DOHH2 (cell line): ENCODE results near the gene RAB3IL1.

ENCODE experiments used
- H3F3A ChIP-seq: fragments of 200-600 bp; sonication (generic), shearing (Covaris generic); 2 replicates; pipeline ENCODE4 v1.6.0; 2016; ENCODE audit warnings: antibody characterized with exemption, mild to moderate bottlenecking; ENCODE audit not compliant: control insufficient read depth, insufficient read depth
- H3K27ac ChIP-seq: fragments of 200-600 bp; sonication (generic); 2 replicates; pipeline ENCODE4 v1.5.1; 2014; ENCODE audit warnings: low read depth, mild to moderate bottlenecking, low read length, moderate library complexity
- H3K27me3 ChIP-seq: fragments of 200-600 bp; sonication (generic); 2 replicates; pipeline ENCODE4 v1.6.1; 2014; ENCODE audit warnings: mild to moderate bottlenecking, low read length, mixed read lengths; ENCODE audit not compliant: control insufficient read depth
- H3K36me3 ChIP-seq: fragments of 200-600 bp; sonication (generic); 2 replicates; pipeline ENCODE4 v1.6.1; 2014; ENCODE audit warnings: mild to moderate bottlenecking, low read length, moderate library complexity, mixed read lengths; ENCODE audit not compliant: control insufficient read depth
- H3K4me1 ChIP-seq: fragments of 200-600 bp; sonication (generic); 2 replicates; pipeline ENCODE4 v1.6.1; 2014; ENCODE audit warnings: mild to moderate bottlenecking, low read length, mixed read lengths; ENCODE audit not compliant: control insufficient read depth
- H3K4me2 ChIP-seq: fragments of 200-600 bp; sonication (generic); 2 replicates; pipeline ENCODE4 v1.6.0; 2014; ENCODE audit warnings: mild to moderate bottlenecking, low read length, moderate library complexity
- H3K4me3 ChIP-seq: fragments of 200-600 bp; sonication (generic); 2 replicates; pipeline ENCODE4 v1.5.1; 2014; ENCODE audit warnings: mild to moderate bottlenecking, low read length, mixed read lengths
- H3K79me2 ChIP-seq: fragments of 200-600 bp; sonication (generic); 2 replicates; pipeline ENCODE4 v1.6.1; 2014; ENCODE audit warnings: mild to moderate bottlenecking, low read length, mixed read lengths; ENCODE audit not compliant: control insufficient read depth
- H3K9me2 ChIP-seq: fragments of 200-600 bp; sonication (generic); replicated peaks from 2 replicates; pipeline ENCODE4 v1.6.1; 2014; ENCODE audit warnings: mild to moderate bottlenecking, low read length, mixed read lengths; ENCODE audit not compliant: control insufficient read depth
- H3K9me3 ChIP-seq: fragments of 200-600 bp; sonication (generic); 2 replicates; pipeline ENCODE4 v1.6.1; 2014; ENCODE audit warnings: antibody characterized with exemption, low read length, mixed read lengths; ENCODE audit not compliant: control insufficient read depth, insufficient read depth
- H4K20me1 ChIP-seq: fragments of 200-600 bp; sonication (generic); 2 replicates; pipeline ENCODE4 v1.6.0; 2014; ENCODE audit warnings: low read depth, mild to moderate bottlenecking, antibody characterized with exemption, low read length, moderate library complexity; ENCODE audit not compliant: control insufficient read depth, insufficient read depth
- EZH2phosphoT487 ChIP-seq: fragments of 200-600 bp; sonication (generic); IDR thresholded peaks from 2 replicates; pipeline ENCODE4 v1.6.1; 2017; ENCODE audit warnings: borderline replicate concordance, mild to moderate bottlenecking, antibody characterized with exemption, low read length, moderate library complexity, mixed read lengths
- TF ChIP-seq, protein P1 (sequence below): fragments of 200-600 bp; sonication (generic); IDR thresholded peaks from one replicate; pipeline ENCODE4 v1.5.1; 2014; ENCODE audit warnings: antibody characterized with exemption, mild to moderate bottlenecking, low read depth, low read length; ENCODE audit not compliant: poor library complexity, severe bottlenecking

The RAB3IL1 gene

DNA sequence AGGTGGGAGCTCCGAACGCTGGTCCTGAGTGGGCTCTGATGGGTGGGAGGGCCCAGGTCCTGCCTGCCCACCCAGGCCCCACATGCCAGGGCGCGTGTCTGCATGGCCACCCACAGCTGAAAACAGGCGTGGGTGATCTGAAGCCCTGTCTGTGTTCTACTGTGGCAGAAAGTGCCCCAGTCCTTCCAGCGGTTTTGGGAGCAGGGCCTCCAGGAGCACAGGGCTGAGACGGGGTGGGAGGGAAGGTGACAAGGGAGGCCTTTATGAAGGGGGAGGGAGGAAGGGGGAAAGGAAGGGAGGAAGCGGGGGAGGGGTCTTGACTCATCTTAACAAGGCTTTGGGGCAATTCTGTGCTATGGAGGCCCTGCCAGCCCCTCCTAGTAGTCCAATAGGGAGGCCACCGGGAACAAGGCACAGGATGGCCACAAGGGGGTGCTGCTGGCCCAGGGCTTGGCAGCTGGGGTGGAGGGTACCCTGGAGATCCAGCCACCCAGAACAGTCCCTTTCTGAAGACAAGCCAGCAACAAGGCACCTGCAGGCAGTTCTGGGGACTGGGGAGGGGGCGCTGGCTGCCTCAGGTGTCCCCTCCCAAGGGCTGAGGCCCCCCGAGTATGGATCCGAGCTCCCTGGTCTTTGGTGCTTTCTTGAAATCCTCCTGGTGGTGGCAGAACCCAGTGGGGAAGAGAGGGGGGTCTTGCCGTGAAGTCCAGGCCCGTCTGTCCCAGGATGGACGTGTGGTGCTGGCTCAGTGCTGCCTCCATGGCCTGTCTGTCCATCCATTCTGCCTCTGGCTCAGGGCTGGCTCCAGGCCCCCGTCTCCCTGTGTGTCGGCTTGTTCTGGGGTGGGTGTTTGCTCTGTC lies 19.7 kb downstream of the RAB3IL1 start:
- Histone ChIP-seq H3K4me2 (peak overlapping the region; percentile 1; the same call in 1 of the 2 replicates), H3K79me2 (no peaks in the 10 kb centered on the region), H3K36me3 (no peaks in the 10 kb centered on the region), H4K20me1 (no peaks in the 10 kb centered on the region), H3K27ac (no peak overlapping the region), H3K27me3 (no peaks in the 10 kb centered on the region), H3F3A (peaks cover 2% of the 10 kb centered on the region), H3K9me2 (no peaks in the 10 kb centered on the region), H3K9me3 (no peaks in the 10 kb centered on the region), H3K4me1 (peaks cover 41% of the 10 kb centered on the region), H3K4me3 (no peak overlapping the region)
- TF ChIP-seq EZH2phosphoT487 = no peak
- TF ChIP-seq, protein P1, sequence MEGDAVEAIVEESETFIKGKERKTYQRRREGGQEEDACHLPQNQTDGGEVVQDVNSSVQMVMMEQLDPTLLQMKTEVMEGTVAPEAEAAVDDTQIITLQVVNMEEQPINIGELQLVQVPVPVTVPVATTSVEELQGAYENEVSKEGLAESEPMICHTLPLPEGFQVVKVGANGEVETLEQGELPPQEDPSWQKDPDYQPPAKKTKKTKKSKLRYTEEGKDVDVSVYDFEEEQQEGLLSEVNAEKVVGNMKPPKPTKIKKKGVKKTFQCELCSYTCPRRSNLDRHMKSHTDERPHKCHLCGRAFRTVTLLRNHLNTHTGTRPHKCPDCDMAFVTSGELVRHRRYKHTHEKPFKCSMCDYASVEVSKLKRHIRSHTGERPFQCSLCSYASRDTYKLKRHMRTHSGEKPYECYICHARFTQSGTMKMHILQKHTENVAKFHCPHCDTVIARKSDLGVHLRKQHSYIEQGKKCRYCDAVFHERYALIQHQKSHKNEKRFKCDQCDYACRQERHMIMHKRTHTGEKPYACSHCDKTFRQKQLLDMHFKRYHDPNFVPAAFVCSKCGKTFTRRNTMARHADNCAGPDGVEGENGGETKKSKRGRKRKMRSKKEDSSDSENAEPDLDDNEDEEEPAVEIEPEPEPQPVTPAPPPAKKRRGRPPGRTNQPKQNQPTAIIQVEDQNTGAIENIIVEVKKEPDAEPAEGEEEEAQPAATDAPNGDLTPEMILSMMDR = peak; percentile 87

DNA sequence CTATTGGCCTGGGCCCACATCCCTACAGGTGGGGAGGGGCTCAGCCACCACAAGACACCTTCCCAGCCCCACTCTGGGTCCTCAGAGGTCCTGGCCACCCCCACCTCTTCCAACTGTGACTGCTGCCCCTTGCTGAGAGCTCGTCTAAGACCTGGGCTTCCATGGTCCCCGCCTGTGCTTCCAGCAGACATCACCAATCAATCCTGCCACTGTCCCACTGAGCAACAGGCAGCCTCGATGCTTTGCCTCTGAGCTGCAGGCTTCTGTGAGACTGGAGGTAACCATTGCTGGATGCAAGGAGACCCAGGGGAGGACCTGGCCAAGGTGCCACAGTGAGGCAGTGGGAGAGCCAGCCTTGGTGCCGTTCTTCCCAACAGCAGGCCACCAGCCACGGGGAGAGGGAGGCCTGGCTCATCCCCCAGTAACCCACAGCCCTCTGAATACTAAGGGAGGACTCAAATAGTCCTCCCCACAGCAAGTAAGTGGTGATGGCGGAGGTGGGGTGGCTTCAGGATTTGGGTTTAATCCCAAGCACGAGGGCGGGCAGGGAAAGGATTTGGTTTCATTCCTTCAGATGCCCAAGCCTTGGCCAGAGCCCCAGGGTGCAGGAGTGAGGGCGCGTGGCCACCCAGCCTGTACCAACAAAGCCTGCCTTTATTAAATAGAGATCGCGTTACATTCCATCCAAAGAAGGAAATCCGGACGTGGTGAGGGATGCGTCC lies 20.5 kb downstream of the RAB3IL1 start:
- H3K36me3 ChIP-seq = no peaks in the 10 kb centered on the region
- H3K9me2 ChIP-seq = no peaks in the 10 kb centered on the region
- no peaks in the 10 kb centered on the region for H3K79me2 ChIP-seq
- H3K9me3 ChIP-seq = no peaks in the 10 kb centered on the region
- no peaks in the 10 kb centered on the region for H3K27me3 ChIP-seq
- H3F3A ChIP-seq = peaks cover 7% of the 10 kb centered on the region
- H3K4me2 ChIP-seq = no peak overlapping the region
- no peak overlapping the region for H3K27ac ChIP-seq
- no peak for TF ChIP-seq EZH2phosphoT487
- TF ChIP-seq, protein P1 = no peak
- H4K20me1 ChIP-seq = no peaks in the 10 kb centered on the region
- H3K4me3 ChIP-seq = no peak overlapping the region
- peaks cover 49% of the 10 kb centered on the region for H3K4me1 ChIP-seq

DNA sequence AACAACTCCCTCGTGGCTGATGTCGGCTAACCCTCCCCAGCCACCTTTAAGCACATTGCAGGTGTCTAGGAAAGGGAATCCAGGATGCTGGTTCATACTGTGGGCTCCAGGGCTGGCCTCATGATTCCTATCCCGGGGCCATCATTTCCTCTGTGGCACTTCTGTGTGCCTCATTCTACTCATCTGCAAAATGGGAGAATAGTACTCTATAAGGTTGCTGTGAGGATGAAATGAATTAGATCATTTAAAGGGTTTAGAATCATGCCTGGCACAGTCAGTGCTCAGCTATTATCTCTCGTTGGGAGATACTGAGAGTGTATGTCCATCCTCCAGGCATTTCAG lies 21.7 kb downstream of the RAB3IL1 start:
- Histone ChIP-seq H3K9me3 (no peaks in the 10 kb centered on the region), H3K27me3 (no peaks in the 10 kb centered on the region), H4K20me1 (no peaks in the 10 kb centered on the region), H3K79me2 (peaks cover 3% of the 10 kb centered on the region), H3K9me2 (no peaks in the 10 kb centered on the region), H3F3A (peaks cover 7% of the 10 kb centered on the region), H3K4me2 (no peak overlapping the region), H3K27ac (no peak overlapping the region), H3K4me3 (no peak overlapping the region), H3K4me1 (peaks cover 53% of the 10 kb centered on the region), H3K36me3 (no peaks in the 10 kb centered on the region)
- TF ChIP-seq EZH2phosphoT487 = no peak
- TF ChIP-seq, protein P1 = no peak
